Liver (tissue), 9 donors: ENCODE data around the gene ATRX. TPM values are rescaled to one million over a fixed set of nuclear protein-coding genes. Genes with fewer than 3 reads are reported as not detected.

Experiments used
- DNase-seq: peaks from one replicate; pipeline ENCODE4 v3.0.0-alpha.2; 2017; ENCODE audit warnings: low spot score
- H3K27ac ChIP-seq, 2 donors: one replicate each; pipeline ENCODE4 v1.7.0; 2013; ENCODE audit warnings: inconsistent platforms in 2 of 2, low read length in 2 of 2, control low read depth in 1 of 2, low read depth in 1 of 2, mild to moderate bottlenecking in 1 of 2
- H3K27me3 ChIP-seq, 4 donors: one replicate each; pipeline versions ENCODE4 v1.6.1 to v1.7.0; 2013; ENCODE audit warnings: low read length in 3 of 4, inconsistent platforms in 1 of 4, mild to moderate bottlenecking in 1 of 4, moderate library complexity in 1 of 4; ENCODE audit not compliant: control insufficient read depth in 4 of 4, insufficient read depth in 4 of 4
- H3K36me3 ChIP-seq, 4 donors: one replicate each; pipeline versions ENCODE4 v1.6.1 to v1.7.0; 2013; ENCODE audit warnings: low read length in 3 of 4, mild to moderate bottlenecking in 3 of 4, low read depth in 1 of 4, moderate library complexity in 1 of 4; ENCODE audit not compliant: control insufficient read depth in 4 of 4, insufficient read depth in 3 of 4
- H3K4me1 ChIP-seq, 4 donors: one replicate each; pipeline versions ENCODE4 v1.6.1 to v1.7.0; 2013; ENCODE audit warnings: low read length in 3 of 4, mild to moderate bottlenecking in 3 of 4, moderate library complexity in 1 of 4; ENCODE audit not compliant: control insufficient read depth in 4 of 4, insufficient read depth in 4 of 4
- H3K4me3 ChIP-seq, 3 donors: one replicate each; pipeline versions ENCODE4 v1.6.1 to v1.7.0; 2013; ENCODE audit warnings: low read length in 3 of 3, control low read depth in 1 of 3, low read depth in 1 of 3, mild to moderate bottlenecking in 1 of 3
- H3K9ac ChIP-seq, 2 donors: one replicate each; pipeline ENCODE4 v1.7.0; 2013; ENCODE audit warnings: low read length in 2 of 2, mild to moderate bottlenecking in 2 of 2, moderate library complexity in 2 of 2, control low read depth in 1 of 2, low read depth in 1 of 2
- H3K9me3 ChIP-seq, 4 donors: one replicate each; pipeline versions ENCODE4 v1.6.1 to v1.7.0; 2013; ENCODE audit warnings: low read length in 3 of 4; ENCODE audit not compliant: control insufficient read depth in 4 of 4
- EGR1 ChIP-seq, 2 donors: IDR thresholded peaks; 2 replicates each; pipeline ENCODE4 v1.6.1; 2016 to 2018; ENCODE audit warnings: antibody characterized with exemption in 2 of 2, low read depth in 2 of 2
- FOXA1 ChIP-seq: IDR thresholded peaks from 2 replicates; pipeline ENCODE4 v1.6.1; 2016; ENCODE audit warnings: antibody characterized with exemption
- FOXA2 ChIP-seq: IDR thresholded peaks from 2 replicates; pipeline ENCODE4 v1.6.1; 2016; ENCODE audit warnings: antibody characterized with exemption
- GABPA ChIP-seq, 2 donors: IDR thresholded peaks in 1 of 2; conservative IDR thresholded peaks in 1 of 2; 2 replicates each; pipeline ENCODE4 v1.6.1; 2016; ENCODE audit warnings: antibody characterized with exemption in 2 of 2, mild to moderate bottlenecking in 1 of 2, moderate library complexity in 1 of 2
- HNF4A ChIP-seq, 2 donors: conservative IDR thresholded peaks; 2 replicates each; pipeline ENCODE4 v1.6.1; 2016; ENCODE audit warnings: antibody characterized with exemption in 2 of 2, mild to moderate bottlenecking in 2 of 2
- HNF4G ChIP-seq: IDR thresholded peaks from 2 replicates; pipeline ENCODE4 v1.6.1; 2016; ENCODE audit warnings: antibody characterized with exemption
- NR2F2 ChIP-seq: IDR thresholded peaks from 2 replicates; pipeline ENCODE4 v1.6.1; 2016; ENCODE audit warnings: antibody characterized with exemption
- RAD21 ChIP-seq, 2 donors: IDR thresholded peaks; 2 replicates each; pipeline ENCODE4 v1.6.1; 2016; ENCODE audit warnings: antibody characterized with exemption in 2 of 2, mild to moderate bottlenecking in 2 of 2
- RXRA ChIP-seq, 2 donors: IDR thresholded peaks; 2 replicates each; pipeline ENCODE4 v1.6.1; 2017 to 2018; ENCODE audit warnings: antibody characterized with exemption in 2 of 2, mild to moderate bottlenecking in 1 of 2
- SP1 ChIP-seq: IDR thresholded peaks from 2 replicates; pipeline ENCODE4 v1.6.1; 2018; ENCODE audit warnings: antibody characterized with exemption, mild to moderate bottlenecking
- TAF1 ChIP-seq: conservative IDR thresholded peaks from 2 replicates; pipeline ENCODE4 v1.6.1; 2016; ENCODE audit warnings: antibody characterized with exemption, mild to moderate bottlenecking
- WGBS: extraction: QIAGEN DNeasy Blood & Tissue Kit; methylation state at CpG from one replicate; pipeline ENCODE4 v1.1.7; 2013; 5-methylcytosine and 5-hydroxymethylcytosine counted together
- polyA plus RNA-seq, 2 donors: library from polyadenylated mRNA; stranded (reverse) in 1 of 2; unstranded in 1 of 2; fragments of 200-250 nt in 1 of 2; fragments of >200 nt in 1 of 2; fragmentation: Nextera tagmentation in 1 of 2; extraction: Ambion mirVana in 1 of 2; gene quantifications; one replicate each; pipeline versions ENCODE4 v1.2.1 to v1.2.3, GENCODE V29; 2013 to 2015
- total RNA-seq, 2 donors: library from RNA; depleted of rRNA; stranded (reverse); fragments of >200 nt; gene quantifications; one replicate each; pipeline ENCODE4 v1.2.3, GENCODE V29; 2014
- TF ChIP-seq, protein P1 (sequence below): IDR thresholded peaks from 2 replicates; pipeline ENCODE4 v1.6.1; 2016; ENCODE audit warnings: antibody characterized with exemption
- TF ChIP-seq, protein P2 (sequence below): IDR thresholded peaks from 2 replicates; pipeline ENCODE4 v1.6.1; 2016; ENCODE audit warnings: antibody characterized with exemption
- TF ChIP-seq, protein P3 (sequence below): IDR thresholded peaks from 2 replicates; pipeline ENCODE4 v1.6.1; 2016; ENCODE audit warnings: antibody characterized with exemption, mild to moderate bottlenecking
- donor health status: healthy.
- donor health status: healthy.
- donor health status: healthy.
- donor health status: healthy.
- donor health status: healthy.

The ATRX gene
- total and polyA plus RNA-seq, 4 donors, result 4.6 to 38.5 (median 32.0) TPM

DNA sequence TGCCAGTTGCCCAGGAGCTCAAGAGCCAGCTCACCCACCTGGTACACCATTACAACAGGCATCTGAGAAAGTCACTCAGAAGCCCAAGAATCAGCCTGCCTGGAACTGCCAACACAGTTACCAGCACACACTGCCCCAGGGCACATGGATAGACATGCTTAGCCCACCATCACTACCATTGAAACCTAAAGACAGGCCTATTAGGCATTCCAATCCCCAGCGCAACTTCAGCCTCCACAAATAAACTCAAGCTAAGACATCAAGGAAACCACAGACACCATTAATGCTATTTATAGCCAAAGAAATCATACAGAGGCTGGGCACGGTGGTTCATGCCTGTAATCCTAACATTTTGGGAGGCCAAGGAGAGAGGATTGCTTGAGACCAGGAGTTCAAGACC lies 42.3 kb downstream of the ATRX start:
- TF ChIP-seq RXRA (IDR thresholded peaks at IDR 0.05), result no peak
- TF ChIP-seq SP1, result no peak
- no peak for TF ChIP-seq HNF4A (conservative IDR thresholded peaks at IDR 0.05)
- TF ChIP-seq FOXA1, result no peak
- TF ChIP-seq TAF1, result no peak
- DNase-seq, result no peak
- no peak overlapping the region for H3K9ac ChIP-seq
- H3K4me3 ChIP-seq, result no peak overlapping the region
- no peak overlapping the region for H3K27ac ChIP-seq
- H3K36me3 ChIP-seq, result no peaks in the 10 kb centered on the region
- 82% methylated on average over 2 of the region's 2 CpGs for WGBS
- no peaks in the 10 kb centered on the region for H3K9me3 ChIP-seq
- no peaks in the 10 kb centered on the region for H3K4me1 ChIP-seq
- H3K27me3 ChIP-seq, result no peaks in the 10 kb centered on the region

DNA sequence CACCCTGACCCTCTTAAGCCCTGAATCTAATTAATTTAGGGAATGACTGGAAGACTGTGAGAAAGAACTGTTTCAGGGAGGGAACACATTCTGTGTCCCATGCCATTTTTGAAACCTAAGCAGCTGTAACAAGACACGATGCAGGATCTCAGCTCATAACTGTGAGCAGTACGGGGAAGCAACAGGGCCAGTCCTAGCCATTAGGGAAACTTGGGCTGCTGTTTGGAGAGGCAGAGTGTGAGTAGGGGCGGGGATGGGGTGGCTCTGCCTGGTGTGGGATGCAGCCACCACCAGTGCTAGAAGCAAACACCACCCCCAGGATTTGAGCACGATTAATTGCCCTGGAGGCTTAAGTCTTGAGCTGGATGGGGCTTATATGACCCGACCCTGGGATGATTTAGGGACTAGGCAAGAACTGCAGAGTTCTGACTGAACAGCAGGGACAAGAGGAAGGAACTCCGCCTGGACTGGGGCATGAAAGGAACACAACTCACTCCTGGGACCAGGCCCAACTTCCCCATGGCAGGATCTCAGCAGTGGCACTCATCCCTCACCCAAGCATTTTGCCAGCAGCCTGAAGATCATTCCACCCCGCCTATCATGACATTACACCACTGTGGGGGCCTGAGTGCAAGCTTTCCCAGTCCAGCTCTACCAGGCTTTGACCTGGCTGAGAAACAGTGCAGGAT lies 43.1 kb downstream of the ATRX start:
- no peak overlapping the region for H3K4me3 ChIP-seq
- H3K27ac ChIP-seq, result no peak overlapping the region
- H3K4me1 ChIP-seq, result no peaks in the 10 kb centered on the region
- 84% methylated on average over 7 of the region's 7 CpGs for WGBS
- H3K9me3 ChIP-seq, result no peaks in the 10 kb centered on the region
- no peak overlapping the region for H3K9ac ChIP-seq
- H3K36me3 ChIP-seq, result no peaks in the 10 kb centered on the region
- no peaks in the 10 kb centered on the region for H3K27me3 ChIP-seq
- no peak for DNase-seq
- TF ChIP-seq, protein P1, sequence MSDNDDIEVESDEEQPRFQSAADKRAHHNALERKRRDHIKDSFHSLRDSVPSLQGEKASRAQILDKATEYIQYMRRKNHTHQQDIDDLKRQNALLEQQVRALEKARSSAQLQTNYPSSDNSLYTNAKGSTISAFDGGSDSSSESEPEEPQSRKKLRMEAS, result no peak
- no peak for TF ChIP-seq FOXA1
- TF ChIP-seq, protein P2, sequence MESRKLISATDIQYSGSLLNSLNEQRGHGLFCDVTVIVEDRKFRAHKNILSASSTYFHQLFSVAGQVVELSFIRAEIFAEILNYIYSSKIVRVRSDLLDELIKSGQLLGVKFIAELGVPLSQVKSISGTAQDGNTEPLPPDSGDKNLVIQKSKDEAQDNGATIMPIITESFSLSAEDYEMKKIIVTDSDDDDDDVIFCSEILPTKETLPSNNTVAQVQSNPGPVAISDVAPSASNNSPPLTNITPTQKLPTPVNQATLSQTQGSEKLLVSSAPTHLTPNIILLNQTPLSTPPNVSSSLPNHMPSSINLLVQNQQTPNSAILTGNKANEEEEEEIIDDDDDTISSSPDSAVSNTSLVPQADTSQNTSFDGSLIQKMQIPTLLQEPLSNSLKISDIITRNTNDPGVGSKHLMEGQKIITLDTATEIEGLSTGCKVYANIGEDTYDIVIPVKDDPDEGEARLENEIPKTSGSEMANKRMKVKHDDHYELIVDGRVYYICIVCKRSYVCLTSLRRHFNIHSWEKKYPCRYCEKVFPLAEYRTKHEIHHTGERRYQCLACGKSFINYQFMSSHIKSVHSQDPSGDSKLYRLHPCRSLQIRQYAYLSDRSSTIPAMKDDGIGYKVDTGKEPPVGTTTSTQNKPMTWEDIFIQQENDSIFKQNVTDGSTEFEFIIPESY, result no peak

DNA sequence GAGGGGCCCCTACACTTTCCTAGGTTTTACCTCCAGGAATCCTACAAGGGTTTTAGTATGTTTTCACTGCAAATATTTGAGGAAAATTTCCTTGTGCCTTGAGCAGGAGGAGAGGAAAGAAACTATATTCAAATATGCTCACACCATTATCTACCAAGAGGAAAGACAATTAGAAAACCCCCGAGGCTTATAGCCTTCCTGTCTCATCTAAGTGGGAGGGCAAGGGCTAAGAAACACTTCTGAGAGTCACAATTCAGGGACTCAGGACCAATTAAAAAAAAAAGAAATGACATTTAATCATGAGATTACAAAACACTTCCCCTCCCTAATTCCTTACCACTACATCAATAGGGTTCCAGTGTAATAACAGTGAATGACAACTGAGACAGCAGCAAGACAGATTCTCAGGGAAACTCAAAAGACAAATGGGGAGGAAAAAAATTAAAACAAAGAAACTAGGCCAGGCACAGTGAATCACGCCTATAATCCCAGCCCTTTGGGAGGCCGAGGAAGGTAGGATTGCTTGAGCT lies 45.6 kb downstream of the ATRX start:
- no peak for DNase-seq

More for the DNA sequence above, 45.6 kb downstream of the ATRX start:
- H3K27me3 ChIP-seq, result no peaks in the 10 kb centered on the region
- no peak overlapping the region for H3K9ac ChIP-seq
- TF ChIP-seq FOXA1, result no peak
- no peak for TF ChIP-seq HNF4G
- TF ChIP-seq, protein P1, result no peak
- no peak for TF ChIP-seq GABPA (IDR thresholded peaks at IDR 0.05 in 1 of 2, conservative IDR thresholded peaks at IDR 0.05 in 1 of 2)
- no peak for TF ChIP-seq SP1
- TF ChIP-seq, protein P3, sequence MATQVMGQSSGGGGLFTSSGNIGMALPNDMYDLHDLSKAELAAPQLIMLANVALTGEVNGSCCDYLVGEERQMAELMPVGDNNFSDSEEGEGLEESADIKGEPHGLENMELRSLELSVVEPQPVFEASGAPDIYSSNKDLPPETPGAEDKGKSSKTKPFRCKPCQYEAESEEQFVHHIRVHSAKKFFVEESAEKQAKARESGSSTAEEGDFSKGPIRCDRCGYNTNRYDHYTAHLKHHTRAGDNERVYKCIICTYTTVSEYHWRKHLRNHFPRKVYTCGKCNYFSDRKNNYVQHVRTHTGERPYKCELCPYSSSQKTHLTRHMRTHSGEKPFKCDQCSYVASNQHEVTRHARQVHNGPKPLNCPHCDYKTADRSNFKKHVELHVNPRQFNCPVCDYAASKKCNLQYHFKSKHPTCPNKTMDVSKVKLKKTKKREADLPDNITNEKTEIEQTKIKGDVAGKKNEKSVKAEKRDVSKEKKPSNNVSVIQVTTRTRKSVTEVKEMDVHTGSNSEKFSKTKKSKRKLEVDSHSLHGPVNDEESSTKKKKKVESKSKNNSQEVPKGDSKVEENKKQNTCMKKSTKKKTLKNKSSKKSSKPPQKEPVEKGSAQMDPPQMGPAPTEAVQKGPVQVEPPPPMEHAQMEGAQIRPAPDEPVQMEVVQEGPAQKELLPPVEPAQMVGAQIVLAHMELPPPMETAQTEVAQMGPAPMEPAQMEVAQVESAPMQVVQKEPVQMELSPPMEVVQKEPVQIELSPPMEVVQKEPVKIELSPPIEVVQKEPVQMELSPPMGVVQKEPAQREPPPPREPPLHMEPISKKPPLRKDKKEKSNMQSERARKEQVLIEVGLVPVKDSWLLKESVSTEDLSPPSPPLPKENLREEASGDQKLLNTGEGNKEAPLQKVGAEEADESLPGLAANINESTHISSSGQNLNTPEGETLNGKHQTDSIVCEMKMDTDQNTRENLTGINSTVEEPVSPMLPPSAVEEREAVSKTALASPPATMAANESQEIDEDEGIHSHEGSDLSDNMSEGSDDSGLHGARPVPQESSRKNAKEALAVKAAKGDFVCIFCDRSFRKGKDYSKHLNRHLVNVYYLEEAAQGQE, result no peak
- no peak for TF ChIP-seq EGR1 (IDR thresholded peaks at IDR 0.05; ENCODE audit: low read depth in 2 of 2)
- TF ChIP-seq HNF4A (conservative IDR thresholded peaks at IDR 0.05), result no peak
- no peak for TF ChIP-seq FOXA2
- TF ChIP-seq RAD21 (IDR thresholded peaks at IDR 0.05), result no peak
- TF ChIP-seq, protein P2, result no peak
- no peak for TF ChIP-seq NR2F2
- H3K36me3 ChIP-seq, result no peaks in the 10 kb centered on the region
- no peak overlapping the region for H3K27ac ChIP-seq
- H3K4me1 ChIP-seq, result no peaks in the 10 kb centered on the region
- H3K9me3 ChIP-seq, result no peaks in the 10 kb centered on the region
- H3K4me3 ChIP-seq, result no peak overlapping the region
- WGBS, result 75% methylated on average over 3 of the region's 3 CpGs
